K562 (cell line): ENCODE measurements around the gene VPS37B. TPM values are rescaled to one million over a fixed set of nuclear protein-coding genes. Genes with fewer than 3 reads are reported as not detected.

Experiments
- CBFA2T2 ChIP-seq: fragments of 450-650 bp; conservative IDR thresholded peaks from 2 replicates; pipeline ENCODE4 v1.6.1; 2017; ENCODE audit warnings: mild to moderate bottlenecking
- ELF2 ChIP-seq: fragments of 250-450 bp; sonication (Bioruptor Pico); IDR thresholded peaks from 2 replicates; pipeline ENCODE4 v1.5.0; 2021; ENCODE audit warnings: mild to moderate bottlenecking
- FOXJ3 ChIP-seq: sonication (generic); formaldehyde crosslinking; IDR thresholded peaks from 2 replicates; pipeline ENCODE4 v1.4.0; 2020; ENCODE audit warnings: mild to moderate bottlenecking, missing genetic modification reagents
- L3MBTL2 ChIP-seq: fragments of 450-650 bp; IDR thresholded peaks from 2 replicates; pipeline ENCODE4 v1.6.1; 2016; ENCODE audit warnings: mild to moderate bottlenecking, moderate library complexity
- MXI1 ChIP-seq: IDR thresholded peaks from 2 replicates; pipeline ENCODE4 v1.6.1; 2011; ENCODE audit warnings: low read depth, mild to moderate bottlenecking, improper control_type of control experiment, low read length
- NELFE ChIP-seq: IDR thresholded peaks from 2 replicates; pipeline ENCODE4 v1.6.1; 2011; ENCODE audit warnings: mild to moderate bottlenecking; ENCODE audit not compliant: insufficient read depth, insufficient read length
- NEUROD1 ChIP-seq: fragments of 150-350 bp; IDR thresholded peaks from 2 replicates; pipeline ENCODE4 v1.6.1; 2014; ENCODE audit warnings: borderline replicate concordance, low read length, low read depth; ENCODE audit not compliant: partially characterized antibody
- NKRF ChIP-seq: fragments of 450-650 bp; IDR thresholded peaks from 2 replicates; pipeline ENCODE4 v1.6.1; 2016; ENCODE audit warnings: borderline replicate concordance
- OTX1 ChIP-seq: fragments of 450-650 bp; formaldehyde crosslinking; IDR thresholded peaks from 2 replicates; pipeline ENCODE4 v1.4.0; 2022; ENCODE audit warnings: mild to moderate bottlenecking
- PHB2 ChIP-seq: fragments of 450-650 bp; IDR thresholded peaks from 2 replicates; pipeline ENCODE4 v1.6.1; 2017; ENCODE audit warnings: low read depth
- PHF20 ChIP-seq: fragments of 450-650 bp; IDR thresholded peaks from 2 replicates; pipeline ENCODE4 v1.6.1; 2018; ENCODE audit not compliant: partially characterized antibody
- SMARCC2 ChIP-seq: fragments of 450-650 bp; IDR thresholded peaks from 2 replicates; pipeline ENCODE4 v1.6.1; 2017; ENCODE audit warnings: antibody characterized with exemption, moderate library complexity, mild to moderate bottlenecking, low read depth
- SP1 ChIP-seq: sonication (generic); formaldehyde crosslinking; IDR thresholded peaks from 2 replicates; pipeline ENCODE4 v1.8.1; 2022; ENCODE audit warnings: mild to moderate bottlenecking, missing genetic modification reagents
- TAF15 ChIP-seq: fragments of 200-400 bp; formaldehyde crosslinking; IDR thresholded peaks from 2 replicates; pipeline ENCODE4 v1.6.1; 2017; ENCODE audit warnings: mild to moderate bottlenecking, low read depth, low read length, moderate library complexity
- U2AF2 ChIP-seq: fragments of 200-400 bp; formaldehyde crosslinking; optimal IDR thresholded peaks from 2 replicates; pipeline ENCODE3; 2017; ENCODE audit warnings: low read depth, mild to moderate bottlenecking, low read length
- WHSC1 ChIP-seq: IDR thresholded peaks from one replicate; pipeline ENCODE4 v1.6.1; 2012; ENCODE audit warnings: low read length, control low read depth, inconsistent platforms
- XRCC4 ChIP-seq: IDR thresholded peaks from one replicate; pipeline ENCODE4 v1.6.1; 2011; ENCODE audit not compliant: insufficient read depth, insufficient read length; ENCODE audit errors: extremely low read depth
- XRCC5 ChIP-seq: fragments of 200-400 bp; formaldehyde crosslinking; IDR thresholded peaks from 2 replicates; pipeline ENCODE4 v1.6.1; 2017; ENCODE audit warnings: low read depth, mild to moderate bottlenecking, low read length
- ZBTB1 ChIP-seq: sonication (generic); formaldehyde crosslinking; IDR thresholded peaks from 2 replicates; pipeline ENCODE4 v1.8.1; 2023; ENCODE audit warnings: missing genetic modification reagents, low read depth, mild to moderate bottlenecking, borderline replicate concordance
- ZBTB12 ChIP-seq: fragments of 250-450 bp; sonication (Bioruptor Pico); IDR thresholded peaks from 2 replicates; pipeline ENCODE4 v1.4.0; 2020
- ZHX1 ChIP-seq: fragments of 150-350 bp; conservative IDR thresholded peaks from 2 replicates; pipeline ENCODE4 v1.6.1; 2014; ENCODE audit warnings: low read length
- ZNF12 ChIP-seq: sonication (generic); formaldehyde crosslinking; IDR thresholded peaks from 2 replicates; pipeline ENCODE4 v1.4.0; 2020; ENCODE audit warnings: mild to moderate bottlenecking, missing genetic modification reagents
- ZNF212 ChIP-seq: fragments of 450-650 bp; formaldehyde crosslinking; IDR thresholded peaks from 2 replicates; pipeline ENCODE4 v1.4.0; 2020; ENCODE audit warnings: mild to moderate bottlenecking
- ZNF311 ChIP-seq: fragments of 250-450 bp; sonication (Bioruptor Pico); IDR thresholded peaks from 2 replicates; pipeline ENCODE4 v1.4.0; 2020; ENCODE audit warnings: mild to moderate bottlenecking, moderate library complexity
- polyA plus RNA-seq, 8 experiments: library from polyadenylated mRNA; depleted of rRNA in 4 of 8; stranded (reverse) in 5 of 8; unstranded in 3 of 8; fragments of >200 nt; fragmentation: Nextera tagmentation in 2 of 8; fragmentation: Illumina TruSeq in 1 of 8; extraction: Ambion mirVana in 2 of 8; extraction: Trizol in 1 of 8; gene quantifications; 2 replicates each; pipeline versions ENCODE4 v1.2.1 to v1.2.3, GENCODE V29; 2011 to 2014; ENCODE audit warnings: inconsistent platforms in 1 of 8, missing spikeins in 1 of 8
- total RNA-seq, 7 experiments: library from RNA; depleted of rRNA in 6 of 7; stranded (reverse); fragments of >200 nt in 6 of 7; fragmentation: Illumina TruSeq in 2 of 7; extraction: Trizol in 2 of 7; gene quantifications; 2 replicates each; pipeline versions ENCODE4 v1.2.1 to v1.2.3, GENCODE V29; 2011 to 2021; ENCODE audit warnings: low replicate concordance in 1 of 7

The VPS37B gene
- total and polyA plus RNA-seq, 9 of the 15 experiments (the other 6 are each of a cell fraction or from before 2014, with no cell fraction given): 0.28 to 37.4 (median 17.9) TPM

- TF ChIP-seq ZHX1 (no peak), ZNF212 (CRISPR knock-in tag) (no peak), SP1 (CRISPR knock-in tag) (peak; percentile 49; the same call in 1 of the 2 replicates), OTX1 (no peak), FOXJ3 (CRISPR knock-in tag) (no peak), L3MBTL2 (peak; percentile 69), U2AF2 (no peak), NEUROD1 (no peak), ZBTB1 (no peak), MXI1 (no peak), PHB2 (peak; percentile 67; the same call in 1 of the 2 replicates), NELFE (no peak), WHSC1 (no peak), CBFA2T2 (peak; percentile 93), ZBTB12 (CRISPR knock-in tag) (no peak), XRCC4 (no peak), TAF15 (no peak), NKRF (no peak), SMARCC2 (peak; percentile 43; the same call in 1 of the 2 replicates), ZNF311 (CRISPR knock-in tag) (no peak), PHF20 (no peak), ZNF12 (CRISPR knock-in tag) (no peak), ELF2 (CRISPR knock-in tag) (no peak), XRCC5 (0 out of 2 replicates have a peak, but pooled peaks have one; percentile 29)
Observed at GRCh38 chr12:122886851-122887818, 8.8 kb downstream of the VPS37B start (continued).
